ENCODE results near the gene PREPL.

Gene PREPL

GRCh38 chr2:44286884-44287638, 74.2 kb downstream of the PREPL start:
- H3K4me1 ChIP-seq (ENCODE audit: low read length) = peaks cover 13% of the 10 kb centered on the region
- no peaks in the 10 kb centered on the region for H3K79me2 ChIP-seq (ENCODE audit: low read length)
- H2AFZ ChIP-seq (ENCODE audit: low read depth, low read length) = no peak overlapping the region
- no peak overlapping the region; the same call in 1 of the 2 replicates for H3K4me2 ChIP-seq (ENCODE audit: low read length)
- H3K9ac ChIP-seq (ENCODE audit: low read length) = no peak overlapping the region
- no peak for TF ChIP-seq EZH2phosphoT487 (IDR thresholded peaks at IDR 0.05; ENCODE audit: low read depth)
- TF ChIP-seq CTCF (IDR thresholded peaks at IDR 0.05; ENCODE audit: low read depth, low read length) = no peak
- H3K36me3 ChIP-seq (replicated peaks; ENCODE audit: low read depth, low read length) = no peaks in the 10 kb centered on the region
- H3K27ac ChIP-seq (ENCODE audit: low read length) = no peak overlapping the region
- no peaks in the 10 kb centered on the region for H3K9me3 ChIP-seq (ENCODE audit: insufficient read depth, low read length)
- peaks cover 10% of the 10 kb centered on the region for H3K27me3 ChIP-seq (ENCODE audit: low read depth, low read length)
- no peak overlapping the region for H3K4me3 ChIP-seq (ENCODE audit: low read length)
- H4K20me1 ChIP-seq (ENCODE audit: insufficient read depth, low read length) = no peaks in the 10 kb centered on the region

GRCh38 chr2:44286119-44286883, 75.0 kb downstream of the PREPL start:
- no peaks in the 10 kb centered on the region for H4K20me1 ChIP-seq (ENCODE audit: insufficient read depth, low read length)
- H3K27me3 ChIP-seq (ENCODE audit: low read depth, low read length) = peaks cover 7% of the 10 kb centered on the region
- H3K4me1 ChIP-seq (ENCODE audit: low read length) = peaks cover 10% of the 10 kb centered on the region
- no peak overlapping the region for H3K4me3 ChIP-seq (ENCODE audit: low read length)
- H3K79me2 ChIP-seq (ENCODE audit: low read length) = no peaks in the 10 kb centered on the region
- no peak overlapping the region for H2AFZ ChIP-seq (ENCODE audit: low read depth, low read length)
- no peak overlapping the region for H3K27ac ChIP-seq (ENCODE audit: low read length)
- H3K36me3 ChIP-seq (replicated peaks; ENCODE audit: low read depth, low read length) = no peaks in the 10 kb centered on the region
- TF ChIP-seq EZH2phosphoT487 (IDR thresholded peaks at IDR 0.05; ENCODE audit: low read depth) (no peak), CTCF (IDR thresholded peaks at IDR 0.05; ENCODE audit: low read depth, low read length) (no peak)
- H3K9ac ChIP-seq (ENCODE audit: low read length) = no peak overlapping the region
- no peak overlapping the region for H3K4me2 ChIP-seq (ENCODE audit: low read length)
- H3K9me3 ChIP-seq (ENCODE audit: insufficient read depth, low read length) = no peaks in the 10 kb centered on the region

GRCh38 chr2:44285174-44285573, 76.1 kb downstream of the PREPL start:
- TF ChIP-seq EZH2phosphoT487 (IDR thresholded peaks at IDR 0.05; ENCODE audit: low read depth) = no peak
- TF ChIP-seq CTCF (IDR thresholded peaks at IDR 0.05; ENCODE audit: low read depth, low read length) = no peak
- no peaks in the 10 kb centered on the region for H3K79me2 ChIP-seq (ENCODE audit: low read length)
- no peak overlapping the region for H3K4me2 ChIP-seq (ENCODE audit: low read length)
- H2AFZ ChIP-seq (ENCODE audit: low read depth, low read length) = no peak overlapping the region
- no peak overlapping the region for H3K9ac ChIP-seq (ENCODE audit: low read length)
- H3K4me1 ChIP-seq (ENCODE audit: low read length) = peaks cover 10% of the 10 kb centered on the region
- no peaks in the 10 kb centered on the region for H3K27me3 ChIP-seq (ENCODE audit: low read depth, low read length)
- H3K36me3 ChIP-seq (replicated peaks; ENCODE audit: low read depth, low read length) = no peaks in the 10 kb centered on the region
- no peak overlapping the region for H3K27ac ChIP-seq (ENCODE audit: low read length)
- no peaks in the 10 kb centered on the region for H3K9me3 ChIP-seq (ENCODE audit: insufficient read depth, low read length)
- no peaks in the 10 kb centered on the region for H4K20me1 ChIP-seq (ENCODE audit: insufficient read depth, low read length)
- H3K4me3 ChIP-seq (ENCODE audit: low read length) = no peak overlapping the region

- Histone ChIP-seq H3K4me3 (ENCODE audit: low read length) (no peak overlapping the region), H3K9me3 (ENCODE audit: insufficient read depth, low read length) (no peaks in the 10 kb centered on the region), H3K36me3 (replicated peaks; ENCODE audit: low read depth, low read length) (no peaks in the 10 kb centered on the region), H3K4me2 (ENCODE audit: low read length) (no peak overlapping the region), H3K79me2 (ENCODE audit: low read length) (no peaks in the 10 kb centered on the region), H2AFZ (ENCODE audit: low read depth, low read length) (no peak overlapping the region), H3K4me1 (ENCODE audit: low read length) (peaks cover 10% of the 10 kb centered on the region), H3K27me3 (ENCODE audit: low read depth, low read length) (no peaks in the 10 kb centered on the region), H3K9ac (ENCODE audit: low read length) (no peak overlapping the region), H4K20me1 (ENCODE audit: insufficient read depth, low read length) (no peaks in the 10 kb centered on the region), H3K27ac (ENCODE audit: low read length) (no peak overlapping the region)
- TF ChIP-seq EZH2phosphoT487 (IDR thresholded peaks at IDR 0.05; ENCODE audit: low read depth) = no peak
These were observed 78.1 kb downstream of the PREPL start for GRCh38 chr2:44283116-44283666.
